Keratinocyte (primary cell): ENCODE results near the gene ASIC2.

Source experiments
- EZH2 ChIP-seq: IDR thresholded peaks from one replicate; pipeline ENCODE4 v1.6.1; 2012; ENCODE audit warnings: inconsistent platforms, mild to moderate bottlenecking, low read length, moderate library complexity
- TF ChIP-seq, protein P1 (sequence below), 3 experiments: IDR thresholded peaks in 1 of 3; conservative IDR thresholded peaks in 1 of 3; optimal IDR thresholded peaks in 1 of 3; 2 replicates in 2 of 3; 3 replicates in 1 of 3; pipeline versions ENCODE3 to v1.5.1; 2011; ENCODE audit warnings: low read length in 3 of 3, mild to moderate bottlenecking in 3 of 3, moderate library complexity in 2 of 3, control low read depth in 1 of 3, inconsistent platforms in 1 of 3; ENCODE audit not compliant: insufficient read depth in 2 of 3; ENCODE audit errors: extremely low read depth in 1 of 3

DNA sequence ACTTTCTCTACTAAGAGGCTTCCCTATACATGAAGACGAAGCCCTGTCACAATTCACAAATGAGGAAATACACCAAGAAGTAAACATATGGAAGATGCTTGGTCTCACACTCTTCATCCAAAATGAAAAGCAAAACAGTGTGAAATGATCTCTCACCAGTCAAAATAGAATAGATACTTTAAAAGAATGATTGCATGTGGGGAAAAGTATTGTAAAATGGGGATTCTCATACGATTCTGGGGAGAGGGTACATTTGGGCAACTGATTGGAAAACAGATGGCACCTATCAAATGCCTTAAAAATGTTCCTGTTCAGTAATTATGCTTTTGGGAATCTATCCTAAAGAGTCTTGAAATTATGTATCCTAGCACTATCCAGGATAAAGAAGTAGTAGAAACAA lies 78.1 kb downstream of the ASIC2 start:
- TF ChIP-seq, protein P1, sequence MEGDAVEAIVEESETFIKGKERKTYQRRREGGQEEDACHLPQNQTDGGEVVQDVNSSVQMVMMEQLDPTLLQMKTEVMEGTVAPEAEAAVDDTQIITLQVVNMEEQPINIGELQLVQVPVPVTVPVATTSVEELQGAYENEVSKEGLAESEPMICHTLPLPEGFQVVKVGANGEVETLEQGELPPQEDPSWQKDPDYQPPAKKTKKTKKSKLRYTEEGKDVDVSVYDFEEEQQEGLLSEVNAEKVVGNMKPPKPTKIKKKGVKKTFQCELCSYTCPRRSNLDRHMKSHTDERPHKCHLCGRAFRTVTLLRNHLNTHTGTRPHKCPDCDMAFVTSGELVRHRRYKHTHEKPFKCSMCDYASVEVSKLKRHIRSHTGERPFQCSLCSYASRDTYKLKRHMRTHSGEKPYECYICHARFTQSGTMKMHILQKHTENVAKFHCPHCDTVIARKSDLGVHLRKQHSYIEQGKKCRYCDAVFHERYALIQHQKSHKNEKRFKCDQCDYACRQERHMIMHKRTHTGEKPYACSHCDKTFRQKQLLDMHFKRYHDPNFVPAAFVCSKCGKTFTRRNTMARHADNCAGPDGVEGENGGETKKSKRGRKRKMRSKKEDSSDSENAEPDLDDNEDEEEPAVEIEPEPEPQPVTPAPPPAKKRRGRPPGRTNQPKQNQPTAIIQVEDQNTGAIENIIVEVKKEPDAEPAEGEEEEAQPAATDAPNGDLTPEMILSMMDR (optimal IDR thresholded peaks at IDR 0.05 in 1 of 3, IDR thresholded peaks at IDR 0.05 in 1 of 3, conservative IDR thresholded peaks at IDR 0.05 in 1 of 3; ENCODE audit: extremely low read depth in 1 of 3, insufficient read depth in 2 of 3, low read length in 3 of 3): no peak
- TF ChIP-seq EZH2: no peak
